LNCAP (cell line): ENCODE results near the gene HS3ST4.
A peak's percentile ranks its signal among the peaks of the same experiment; 100 is the strongest.

Experiments used
- CTCF ChIP-seq: fragments of 450-650 bp; IDR thresholded peaks from 2 replicates; pipeline ENCODE4 v1.5.1; 2017; ENCODE audit warnings: mild to moderate bottlenecking

The HS3ST4 gene

GRCh38 chr16:25834101-25834500 lies 142.3 kb downstream of the HS3ST4 start:
- TF ChIP-seq CTCF = no peak

GRCh38 chr16:25835126-25835525 lies 143.4 kb downstream of the HS3ST4 start:
- TF ChIP-seq CTCF = no peak

GRCh38 chr16:25838724-25839186 lies 147.0 kb downstream of the HS3ST4 start:
- peak; percentile 68 for TF ChIP-seq CTCF

GRCh38 chr16:25841761-25842160 lies 150.0 kb downstream of the HS3ST4 start:
- TF ChIP-seq CTCF = no peak

- TF ChIP-seq CTCF = no peak
Measured at GRCh38 chr16:25845901-25846300, 154.1 kb downstream of the HS3ST4 start.

GRCh38 chr16:25854141-25854540 lies 162.4 kb downstream of the HS3ST4 start:
- no peak for TF ChIP-seq CTCF

GRCh38 chr16:25855063-25855462 lies 163.3 kb downstream of the HS3ST4 start:
- no peak for TF ChIP-seq CTCF

GRCh38 chr16:25855818-25856217 lies 164.1 kb downstream of the HS3ST4 start:
- TF ChIP-seq CTCF = no peak
